HG02678 (cell line): ENCODE data around the gene IKBKG.
"Not testable (repeated sequence)": the region's sequence is repeated elsewhere in the genome, so short reads cannot be mapped to it uniquely, and the experiment has no call there.

Source experiments
- ATAC-seq: cut with Tn5 transposase; IDR thresholded peaks from one replicate; pipeline ENCODE4 v1.9.1; 2021; ENCODE audit warnings: mild to moderate bottlenecking, moderate library complexity; ENCODE audit not compliant: unreplicated experiment

Gene IKBKG

DNA sequence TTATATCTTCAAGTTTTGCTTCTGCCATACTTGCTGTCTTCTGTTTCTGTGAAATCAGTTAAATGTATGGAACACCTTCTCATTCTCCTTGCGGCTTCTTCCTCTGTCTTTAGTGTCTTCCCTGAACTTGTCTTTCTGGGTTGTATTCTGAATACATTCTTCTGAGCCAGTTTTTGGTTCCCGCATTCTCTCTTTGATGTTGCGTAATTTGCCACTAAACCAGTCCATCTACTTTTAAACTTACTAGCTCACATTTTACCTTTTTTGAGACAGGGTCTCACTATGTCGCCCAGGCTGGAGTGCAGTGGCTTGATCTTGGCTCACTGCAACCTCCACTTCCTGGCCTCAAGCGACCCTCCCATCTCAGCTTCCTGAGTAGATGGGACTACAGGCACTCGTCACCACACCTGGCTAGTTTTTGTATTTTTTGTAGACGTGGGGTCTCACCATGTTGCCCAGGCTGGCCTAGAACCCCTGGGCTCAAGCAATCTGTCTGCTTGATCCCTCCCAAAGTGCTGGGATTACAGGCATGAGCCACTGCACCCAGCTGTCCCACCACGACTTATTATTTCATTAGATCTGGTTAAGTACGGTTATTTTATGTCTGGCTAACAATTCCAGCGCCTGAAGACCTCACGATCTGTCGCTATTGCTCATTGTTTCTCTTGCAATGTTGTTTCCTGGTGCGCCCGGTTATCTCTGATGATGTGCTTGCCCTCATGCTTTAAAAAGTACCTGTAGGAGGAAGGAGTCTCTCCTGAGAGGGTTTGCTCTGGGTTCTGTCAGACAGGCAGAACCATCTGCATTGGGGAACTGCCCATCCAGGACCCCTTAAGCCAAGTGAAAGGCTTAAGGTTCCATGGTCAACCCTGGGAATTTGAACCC, 21.6 kb upstream of the IKBKG start:
- ATAC-seq, result no peak

- ATAC-seq, result peak; percentile 76
Observed at GRCh38 chrX:154526901-154527675, 20.3 kb upstream of the IKBKG start.

DNA sequence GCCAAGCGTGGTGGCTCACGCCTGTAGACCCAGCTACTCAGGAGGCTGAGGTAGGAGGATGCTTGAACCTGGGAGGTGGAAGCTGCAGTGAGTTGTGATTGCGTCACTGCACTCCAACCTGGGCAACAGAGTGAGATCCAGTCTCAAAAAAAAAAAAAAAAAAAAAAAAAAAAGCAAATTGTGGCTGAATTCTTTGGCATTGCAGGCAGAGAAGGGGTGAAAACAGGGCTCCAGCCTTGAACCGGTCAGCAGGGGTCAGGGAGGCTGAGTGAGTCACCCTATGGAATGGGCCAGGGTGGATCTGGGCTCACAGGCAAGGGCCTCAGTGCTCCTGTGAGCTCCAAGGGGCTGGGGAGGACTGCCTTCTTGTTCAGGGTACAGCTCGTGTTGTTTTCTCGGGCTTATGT, 18.2 kb upstream of the IKBKG start:
- ATAC-seq, result no peak

GRCh38 chrX:154530286-154530685, 17.1 kb upstream of the IKBKG start:
- no peak for ATAC-seq

DNA sequence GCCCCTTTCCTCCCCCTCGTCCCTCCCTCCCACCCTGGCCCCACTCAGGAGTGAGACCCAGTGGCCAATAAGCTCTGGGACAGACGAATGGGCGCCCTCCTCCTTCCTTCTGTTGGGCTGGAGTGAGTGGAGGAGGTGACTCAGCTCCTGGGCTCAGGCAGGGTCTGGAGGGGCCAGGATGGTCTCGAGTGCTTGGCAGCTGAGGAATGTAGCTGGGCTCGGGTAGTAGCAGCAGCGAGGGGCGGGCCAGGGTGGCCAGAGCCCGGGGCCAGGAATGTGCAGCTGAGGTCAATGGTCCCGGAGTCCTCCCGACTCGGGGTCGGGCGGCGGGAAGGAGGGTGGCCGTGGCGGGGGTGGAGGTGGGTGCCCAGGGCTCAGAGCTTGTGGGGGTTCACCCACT, 15.8 kb upstream of the IKBKG start:
- ATAC-seq, result no peak

- ATAC-seq, result no peak
Observed at GRCh38 chrX:154532690-154533089, 14.7 kb upstream of the IKBKG start.

DNA sequence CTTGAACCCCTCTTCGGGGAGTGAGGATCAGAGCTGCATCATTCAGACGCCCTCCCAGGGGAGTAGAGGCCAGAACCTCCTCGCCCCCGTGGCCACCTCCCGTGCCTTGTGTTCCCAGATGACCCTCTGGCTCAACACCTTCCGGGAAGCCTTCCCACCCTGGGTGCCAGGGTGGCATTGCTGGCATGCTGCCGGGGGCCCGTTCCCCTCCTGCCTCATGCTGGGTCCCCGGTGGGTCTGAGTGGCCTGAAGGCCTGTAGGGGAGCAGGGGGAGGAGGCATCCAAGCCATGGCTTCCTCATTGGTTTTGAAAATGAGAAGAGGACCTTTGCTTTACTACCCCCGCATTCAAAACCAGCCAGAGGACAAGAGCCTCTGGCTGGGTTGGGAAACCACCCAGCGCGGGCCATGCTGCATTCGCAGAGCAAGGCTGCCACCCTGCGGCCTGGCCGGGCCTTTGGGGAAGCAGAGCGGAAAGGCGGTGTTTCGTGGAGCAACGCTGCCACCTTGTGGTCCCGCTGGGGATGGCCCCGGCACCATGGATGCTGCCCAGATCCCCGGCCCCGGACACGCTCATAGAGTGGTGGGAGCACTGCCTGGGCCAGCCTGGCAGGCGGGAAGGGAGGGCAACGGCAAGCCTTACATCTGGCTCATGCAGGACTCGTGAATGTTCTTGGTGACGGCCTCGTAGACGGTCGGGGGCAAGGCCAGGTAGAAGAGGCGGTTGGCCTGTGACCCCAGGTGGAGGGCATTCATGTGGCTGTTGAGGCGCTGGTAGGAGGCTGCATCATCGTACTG, 12.7 kb upstream of the IKBKG start:
- ATAC-seq, result peak; percentile 84

GRCh38 chrX:154535892-154536291, 11.5 kb upstream of the IKBKG start:
- ATAC-seq, result no peak

GRCh38 chrX:154539077-154539476, 8.3 kb upstream of the IKBKG start:
- ATAC-seq, result no peak

DNA sequence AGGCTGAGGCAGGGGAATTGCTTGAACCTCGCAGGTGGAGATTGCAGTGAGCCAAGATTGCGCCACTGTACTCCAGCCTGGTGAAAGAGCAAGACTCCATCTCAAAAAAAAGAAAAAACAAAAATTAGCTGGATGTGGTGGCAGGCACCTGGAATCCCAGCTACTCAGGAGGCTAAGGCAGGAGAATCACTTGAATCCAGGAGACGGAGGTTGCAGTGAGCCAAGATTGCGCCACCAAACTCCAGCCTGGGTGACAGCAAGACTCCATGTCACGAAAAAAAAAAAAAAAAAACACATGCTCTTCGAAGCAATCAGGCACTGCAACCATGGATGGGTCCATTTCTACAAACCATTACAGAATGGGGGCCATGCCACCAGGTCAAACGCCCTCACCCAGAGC, 7.1 kb upstream of the IKBKG start:
- not testable (repeated sequence) for ATAC-seq

DNA sequence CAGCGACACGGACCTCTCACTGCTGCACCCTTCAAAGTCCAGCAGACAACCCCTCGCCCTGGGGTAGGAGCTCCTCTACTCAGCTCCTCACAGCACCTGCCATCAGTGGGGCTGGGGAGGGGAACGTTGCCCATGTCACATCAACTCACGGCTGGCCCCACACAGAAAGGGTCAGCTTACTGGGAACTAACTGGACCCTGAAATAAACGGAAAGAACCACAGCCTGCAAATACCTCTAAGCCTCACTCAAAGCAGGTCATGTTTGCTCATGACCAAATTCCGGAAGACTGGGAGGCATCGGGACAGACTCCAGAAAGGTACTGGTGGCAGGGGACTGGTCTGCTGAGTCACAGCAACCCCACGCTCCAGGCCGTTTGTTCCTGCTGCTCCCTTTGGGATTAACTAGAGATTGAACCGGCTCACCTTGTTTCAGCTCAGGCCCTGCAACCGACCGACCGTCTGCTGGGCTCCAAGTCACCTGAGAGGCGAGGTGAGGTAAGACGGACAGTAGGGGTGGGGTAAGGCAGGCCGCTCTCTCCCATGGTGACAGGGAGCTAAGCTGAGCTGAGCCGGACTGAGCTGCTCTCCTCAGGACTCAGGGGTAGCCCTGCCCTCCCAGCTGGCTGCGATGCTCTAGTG, 6.4 kb upstream of the IKBKG start:
- ATAC-seq, result no peak

- ATAC-seq, result no peak
Observed at GRCh38 chrX:154541589-154541895, 5.9 kb upstream of the IKBKG start.

DNA sequence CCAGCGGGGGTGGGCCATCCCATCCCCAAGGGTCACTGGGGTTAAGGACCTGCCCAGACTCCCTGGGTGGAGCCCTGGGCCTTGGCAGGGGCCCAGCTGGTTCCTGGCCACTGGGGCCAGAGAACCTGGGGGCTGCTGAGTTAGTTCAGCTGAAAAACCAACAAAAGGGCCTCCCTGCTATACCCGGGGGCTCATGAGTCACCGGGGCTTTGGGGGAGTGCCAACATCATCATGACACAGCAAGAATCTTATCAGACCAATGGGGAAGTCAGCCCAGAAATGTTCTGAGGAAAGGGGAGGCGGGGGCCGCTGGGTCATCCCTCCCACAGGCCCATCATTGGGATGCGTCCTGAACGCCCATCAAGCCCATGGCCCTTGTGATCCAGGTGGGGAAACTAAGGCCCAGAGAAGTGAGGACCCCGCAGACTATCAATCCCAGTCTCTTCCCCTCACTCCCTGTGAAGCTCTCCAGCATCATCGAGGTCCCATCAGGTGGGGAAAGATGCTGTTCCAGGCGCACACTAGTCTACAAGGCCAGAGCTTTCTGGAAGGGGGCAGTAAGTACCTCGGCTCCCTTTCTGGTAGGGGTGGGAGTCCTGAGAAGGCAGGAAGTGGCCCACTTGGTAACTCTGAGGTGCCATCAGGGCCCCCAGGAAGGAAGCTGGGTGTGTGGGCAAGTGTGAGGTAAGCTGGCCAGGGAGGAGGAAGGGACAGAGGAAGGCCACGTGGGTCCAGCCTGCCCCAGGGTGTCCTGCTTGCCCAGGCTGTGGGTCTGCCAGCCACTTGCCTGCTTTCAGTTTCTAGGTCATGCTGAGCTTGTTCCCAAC, 5.3 kb upstream of the IKBKG start:
- no peak for ATAC-seq

DNA sequence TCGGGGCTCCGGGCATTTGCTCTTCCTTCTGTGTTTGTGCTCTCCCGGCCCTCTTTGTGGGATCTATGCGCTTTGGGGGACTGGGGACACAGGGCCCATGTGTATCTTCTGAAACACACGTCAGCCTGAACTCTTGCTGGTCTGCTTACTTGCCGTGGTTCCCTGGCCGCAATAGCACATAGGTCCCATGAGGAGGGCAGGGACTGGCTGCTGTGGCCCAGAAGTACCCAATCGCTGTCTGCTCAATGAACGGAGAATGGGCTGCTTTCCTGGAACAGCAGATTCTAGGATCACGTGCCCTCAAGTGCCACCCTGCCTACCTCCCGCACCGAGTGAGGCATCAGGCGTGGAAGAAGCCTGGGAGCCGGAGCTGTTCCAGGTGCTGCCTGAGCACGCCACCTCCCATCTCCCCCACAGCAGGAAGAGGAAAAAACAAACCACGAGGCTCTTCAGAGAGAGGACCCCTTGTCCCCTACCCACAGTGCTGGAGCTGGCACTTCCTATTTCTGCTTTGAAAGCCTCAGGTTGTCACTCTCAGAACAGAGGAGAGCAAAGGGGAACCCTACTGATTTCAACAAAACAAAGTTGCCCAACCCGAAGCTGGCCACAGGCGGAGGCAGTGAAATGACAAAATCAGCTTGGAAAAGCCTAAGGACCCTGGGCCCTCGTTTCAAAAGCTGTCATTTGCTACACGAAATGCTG, 4.5 kb upstream of the IKBKG start:
- ATAC-seq, result no peak

DNA sequence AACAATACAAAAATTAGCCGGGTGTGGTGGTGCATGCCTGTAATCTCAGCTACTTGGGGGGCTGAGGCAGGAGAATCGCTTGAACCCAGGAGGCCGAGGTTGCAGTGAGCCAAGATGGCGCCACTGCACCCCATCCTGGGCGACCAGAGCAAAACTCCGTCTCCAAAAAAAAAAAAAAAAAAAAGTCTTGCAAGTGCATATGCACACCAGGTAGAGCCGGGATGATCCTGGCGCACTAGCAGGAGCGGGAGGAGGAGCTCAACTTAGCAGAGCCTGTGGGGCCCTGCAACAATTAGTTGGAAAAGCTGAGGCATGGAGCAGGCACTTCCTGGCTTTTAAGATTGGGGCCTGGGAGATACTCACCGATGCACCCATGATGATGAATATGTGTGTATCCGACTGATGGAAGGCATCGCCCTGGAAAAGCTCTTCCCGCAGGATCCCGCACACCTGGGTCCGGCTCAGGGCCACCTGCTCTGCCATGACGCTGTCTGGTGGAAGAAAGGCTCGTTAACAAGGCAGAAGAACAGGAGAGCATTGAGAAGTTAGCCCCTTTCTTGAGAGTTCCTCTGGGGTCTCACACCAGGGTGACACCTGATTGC, 1.6 kb upstream of the IKBKG start:
- ATAC-seq, result no peak

DNA sequence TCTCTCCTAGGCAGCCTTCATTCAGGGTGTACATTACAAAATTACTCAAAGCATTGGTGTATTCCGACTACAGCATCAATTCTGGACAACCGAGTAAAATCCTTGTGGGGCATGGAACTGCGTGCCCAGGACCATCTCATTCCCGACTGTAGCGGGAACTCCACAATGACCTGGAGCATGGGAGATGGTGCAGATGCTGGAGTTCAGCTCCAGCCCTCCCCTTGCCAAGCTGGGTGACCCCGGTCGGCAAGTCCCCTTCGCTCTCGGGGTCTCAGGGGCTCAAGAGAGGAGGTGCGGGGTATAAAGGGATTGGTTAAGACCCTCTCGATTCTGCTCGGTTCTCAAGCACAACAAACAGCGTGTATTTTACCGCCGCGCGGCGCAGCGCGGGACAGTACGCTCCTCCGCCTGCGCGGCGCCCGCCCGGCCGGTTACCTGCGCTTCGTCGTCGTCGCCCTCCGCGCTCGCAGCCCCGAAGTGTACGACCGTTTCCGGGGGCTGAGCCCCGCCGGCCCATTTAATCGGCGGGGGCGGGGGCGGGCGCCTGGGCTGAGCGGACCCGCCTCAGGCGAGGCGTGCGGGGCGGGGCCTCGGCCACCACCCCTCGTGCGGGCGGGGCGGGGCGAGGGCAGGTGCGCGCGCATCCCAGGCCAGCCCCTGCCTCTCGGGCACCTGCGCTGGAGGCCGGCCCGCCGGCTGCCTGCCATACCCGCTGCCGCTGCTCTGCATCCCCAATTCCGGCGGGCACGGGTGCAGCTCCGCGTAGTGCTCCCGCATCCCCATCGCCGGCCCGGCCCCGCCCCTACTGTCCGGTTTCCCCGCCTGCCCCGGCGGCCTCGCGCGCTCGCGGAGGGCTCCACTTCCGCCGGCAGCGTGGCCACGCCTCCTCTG, 821 bp upstream of the IKBKG start, which contains the start of gene G6PD:
Gene G6PD, minus strand, starts transcription at position 493 of the 891 bp plus-strand sequence. CDS start 691 bp downstream, outside the sequence.
- ATAC-seq, result peak; percentile 51

DNA sequence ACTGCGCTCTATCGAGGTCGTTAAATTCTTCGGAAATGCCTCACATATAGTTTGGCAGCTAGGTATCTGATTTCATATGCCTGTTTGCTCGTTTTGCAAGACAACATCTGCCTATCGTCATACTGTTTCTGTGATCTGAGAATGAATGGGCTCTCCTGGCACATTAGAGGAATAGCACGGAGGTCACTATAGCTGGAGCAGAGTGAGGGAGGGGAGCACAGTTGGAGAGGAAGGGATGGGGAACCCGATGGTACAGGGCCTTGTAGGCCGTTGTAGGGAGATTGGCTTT, 552 bp downstream of the IKBKG start:
- ATAC-seq, result no peak

GRCh38 chrX:154549766-154550165, 2.3 kb downstream of the IKBKG start:
- no peak for ATAC-seq
